KG1 (cell line): ENCODE measurements around the gene SH2D3A.
"Not testable (repeated sequence)": the region's sequence is repeated elsewhere in the genome, so short reads cannot be mapped to it uniquely, and the experiment has no call there.

ENCODE experiments used
- DNase-seq: peaks from one replicate; lab custom pipeline; 2025; lab: John Stamatoyannopoulos, UW

The SH2D3A gene

DNA sequence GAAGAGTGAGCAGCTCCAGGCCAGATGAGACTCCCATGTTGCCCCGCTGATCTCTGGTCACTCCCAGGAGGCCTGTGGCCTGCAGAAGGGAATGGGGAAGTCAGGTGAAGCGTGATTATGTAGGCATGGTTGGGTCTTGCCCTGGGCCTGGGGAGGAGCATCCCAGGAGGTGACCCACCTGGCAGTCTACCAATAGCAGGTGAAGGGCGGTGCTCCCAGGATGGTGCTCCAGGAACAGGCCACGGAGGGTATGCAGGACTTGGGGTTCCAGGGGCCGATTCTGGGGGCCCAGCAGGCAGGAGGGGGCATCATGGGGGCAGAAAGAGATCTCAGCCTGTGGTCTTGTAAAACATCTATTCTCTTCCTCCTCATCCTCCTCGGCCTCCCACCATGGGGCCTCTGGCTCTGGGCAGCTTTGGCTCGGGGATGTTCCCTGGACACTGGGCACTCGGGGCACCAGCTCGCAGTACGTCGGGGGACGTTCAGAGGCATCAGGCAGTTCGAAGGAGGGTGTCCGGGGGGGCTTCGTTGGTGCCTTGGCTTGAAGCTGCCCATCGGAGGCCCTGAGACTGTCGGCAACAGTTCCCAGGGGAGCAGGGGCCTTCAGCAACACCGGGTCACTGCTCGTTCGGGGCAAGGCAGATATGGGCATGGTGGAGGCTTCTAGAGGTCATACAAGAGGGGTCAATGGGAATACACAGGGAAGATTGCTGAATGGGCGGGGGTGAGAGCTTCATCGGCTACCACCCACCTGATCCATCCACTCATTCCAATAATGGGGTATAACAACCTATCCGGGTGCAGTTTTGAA lies 12.4 kb downstream of the SH2D3A start:
- no peak for DNase-seq

DNA sequence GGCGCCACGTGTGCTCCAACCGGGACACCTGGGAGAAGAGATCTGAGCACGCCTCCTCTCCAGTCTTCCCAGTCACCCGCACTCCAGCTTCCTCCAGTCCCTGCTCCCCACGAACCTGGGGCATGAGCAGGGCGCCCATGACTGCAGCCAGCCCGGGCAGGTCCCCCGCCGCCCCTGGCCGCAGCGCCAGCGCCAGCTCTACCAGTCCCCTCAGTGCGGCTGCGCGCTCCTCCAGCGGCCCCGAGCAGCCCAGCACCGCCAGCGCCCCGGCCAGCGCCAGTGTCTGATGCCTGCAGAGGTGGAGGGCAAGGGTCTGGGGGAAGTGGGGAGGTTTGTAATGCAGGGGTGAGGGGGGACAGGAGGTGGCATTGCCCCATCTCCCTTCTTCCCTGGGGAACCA lies 13.1 kb downstream of the SH2D3A start:
- no peak for DNase-seq

DNA sequence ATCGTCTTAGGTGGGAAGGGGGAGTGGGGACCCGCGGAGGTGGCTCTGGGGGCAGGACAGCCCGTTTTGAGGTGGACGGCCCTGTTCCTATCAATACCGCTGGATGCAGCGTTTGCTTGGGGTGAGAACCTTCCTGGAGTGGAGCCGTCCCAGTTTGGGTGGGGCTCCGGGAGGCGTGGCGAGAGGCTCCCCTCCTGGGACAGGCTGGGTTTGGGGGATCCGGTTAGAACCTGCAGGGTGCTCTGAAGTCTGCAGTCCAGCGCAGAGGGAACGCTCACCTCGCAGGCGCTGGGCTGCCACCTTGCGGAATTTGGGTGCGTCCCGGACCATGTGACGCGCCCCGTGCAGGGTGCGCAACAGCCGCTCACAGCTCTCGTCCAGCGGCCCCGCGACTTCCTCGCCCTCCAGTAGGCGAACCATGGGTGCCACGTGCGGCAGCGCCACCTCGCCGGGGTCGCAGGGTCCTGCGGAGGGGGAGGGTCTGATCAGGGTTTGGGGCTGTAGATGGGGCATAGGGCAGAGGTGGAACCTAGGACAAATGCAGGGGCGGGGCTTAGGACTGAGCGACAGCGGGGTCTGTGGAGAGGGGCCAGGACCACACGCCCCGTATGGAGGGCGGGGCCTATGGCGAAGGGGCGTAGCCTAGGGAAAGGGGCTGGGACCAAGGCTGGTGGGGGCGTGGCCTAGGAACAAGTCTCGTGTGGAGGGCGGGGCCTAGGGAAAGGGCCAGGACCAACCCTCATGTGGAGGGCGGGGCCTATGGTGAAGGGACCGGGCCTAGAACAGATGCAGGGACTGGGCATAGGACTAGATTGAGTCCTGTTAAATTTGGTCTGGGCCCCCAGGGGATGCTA lies 13.8 kb downstream of the SH2D3A start:
- DNase-seq: no peak

DNA sequence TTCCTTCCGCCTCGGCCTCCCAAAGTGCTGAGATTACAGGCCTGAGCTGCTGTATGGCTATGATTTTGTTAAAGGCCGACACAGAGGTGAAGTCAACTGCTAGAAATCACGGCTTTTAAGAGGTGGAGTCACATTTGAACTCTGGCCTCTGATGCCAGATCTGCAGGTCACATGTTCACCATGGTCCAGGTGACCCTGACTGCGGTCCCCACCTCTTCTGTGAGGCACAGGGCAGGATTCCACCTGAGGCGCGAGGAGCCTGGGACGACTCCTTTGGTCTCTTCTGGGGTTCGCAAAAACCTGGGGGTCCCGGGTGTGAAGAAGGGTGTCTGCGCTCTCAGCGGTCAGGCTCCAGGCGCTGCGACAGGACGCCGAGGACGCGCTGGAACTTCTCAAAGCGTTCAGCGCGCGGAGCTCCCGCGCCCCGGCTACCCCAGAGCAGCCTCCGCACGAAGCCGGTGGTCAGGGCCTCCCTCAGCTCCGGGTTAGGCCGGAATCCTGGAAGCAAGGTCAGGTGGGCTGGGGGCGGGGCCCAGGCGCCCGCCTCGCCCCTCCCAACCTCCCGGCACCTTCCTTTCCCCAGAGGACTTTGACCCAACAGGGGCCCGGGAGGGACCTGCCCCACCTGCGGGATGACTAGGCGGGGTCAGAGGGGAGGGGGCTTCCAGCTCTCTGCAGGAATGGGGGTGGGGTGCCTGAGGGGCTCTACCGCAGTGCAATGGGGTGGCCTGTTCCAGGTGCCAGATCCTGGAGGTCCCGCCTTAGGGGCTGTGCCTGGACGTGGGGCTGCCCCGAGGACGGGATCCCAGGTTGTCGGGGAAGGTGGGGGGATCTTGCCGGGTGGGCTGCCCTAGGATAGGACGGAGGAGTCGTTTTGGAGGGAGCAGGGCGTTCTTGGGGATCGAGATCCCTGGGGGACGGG lies 14.7 kb downstream of the SH2D3A start:
- no peak for DNase-seq

DNA sequence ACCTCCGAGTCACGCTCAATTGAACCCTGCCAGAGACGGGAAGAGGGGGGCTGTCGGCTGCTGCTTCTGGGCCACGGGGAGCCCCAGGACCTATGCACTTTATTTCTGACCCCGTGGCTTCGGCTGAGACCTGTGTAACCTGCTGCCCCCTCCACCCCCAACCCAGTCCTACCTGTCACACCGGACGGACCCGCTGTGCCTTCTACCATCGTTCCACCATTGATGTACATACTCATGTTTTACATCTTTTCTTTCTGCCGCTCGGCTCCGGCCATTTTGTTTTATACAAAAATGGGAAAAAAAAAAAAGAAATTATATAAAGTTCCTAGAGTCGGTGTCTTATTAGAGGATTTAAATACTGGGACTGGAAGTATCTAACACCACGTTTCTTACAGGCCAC lies 16.0 kb downstream of the SH2D3A start:
- no peak for DNase-seq

DNA sequence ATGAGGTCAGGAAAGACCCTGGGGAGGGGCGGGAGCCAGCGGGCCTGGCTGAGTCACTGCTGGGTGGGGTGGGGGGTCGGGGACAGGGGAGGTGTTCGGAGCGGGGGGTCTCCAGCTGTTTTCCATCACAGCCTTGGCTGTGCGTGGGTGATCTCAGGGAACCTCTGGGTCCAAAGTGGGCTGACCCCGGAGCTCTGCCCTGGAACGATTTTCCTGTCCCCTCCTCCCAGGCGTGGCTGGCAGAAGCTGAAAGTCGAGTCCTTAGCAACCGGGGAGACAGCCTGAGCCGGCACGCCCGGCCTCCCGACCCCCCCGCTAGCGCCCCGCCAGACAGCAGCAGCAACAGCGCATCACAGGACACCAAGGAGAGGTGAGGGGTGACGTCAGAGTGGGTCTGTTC lies 17.2 kb downstream of the SH2D3A start:
- DNase-seq: no peak

DNA sequence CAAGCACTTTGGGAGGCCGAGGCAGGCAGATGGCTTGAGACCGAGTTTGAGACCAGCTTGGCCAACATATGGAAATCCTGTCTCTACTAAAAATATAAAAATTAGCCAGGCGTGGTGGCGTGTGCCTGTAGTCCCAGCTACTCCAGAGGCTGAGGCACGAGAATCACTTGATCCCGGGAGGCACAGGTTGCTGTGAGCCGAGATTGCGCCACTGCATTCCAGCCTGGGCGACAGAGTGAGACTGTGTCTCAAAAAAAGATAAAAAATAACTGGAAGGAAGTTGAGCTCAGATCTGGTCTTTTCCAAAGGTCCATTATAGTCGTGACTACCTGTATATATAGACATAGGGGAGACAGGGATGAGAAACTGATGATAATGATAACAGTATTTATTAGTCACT lies 18.7 kb downstream of the SH2D3A start:
- not testable (repeated sequence) for DNase-seq

DNA sequence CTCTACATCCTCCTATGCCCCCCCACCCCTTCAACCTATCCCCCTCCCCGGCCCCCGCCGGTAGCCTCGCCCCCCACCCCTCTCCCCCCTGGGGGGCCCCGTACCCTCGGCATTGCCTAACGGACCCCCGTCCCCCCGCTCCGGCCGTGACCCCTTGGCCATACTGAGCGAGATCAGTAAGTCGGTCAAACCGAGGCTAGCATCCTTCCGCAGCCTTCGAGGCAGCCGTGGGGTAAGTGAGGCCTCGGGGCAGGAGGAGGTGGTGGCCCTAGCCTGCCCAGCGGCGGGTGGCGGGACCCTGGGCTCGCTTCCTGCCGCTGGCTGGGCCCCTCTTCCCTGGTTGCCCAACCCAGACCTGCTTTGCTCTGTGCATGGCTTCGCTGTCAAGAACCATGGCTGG lies 21.3 kb downstream of the SH2D3A start:
- no peak for DNase-seq

DNA sequence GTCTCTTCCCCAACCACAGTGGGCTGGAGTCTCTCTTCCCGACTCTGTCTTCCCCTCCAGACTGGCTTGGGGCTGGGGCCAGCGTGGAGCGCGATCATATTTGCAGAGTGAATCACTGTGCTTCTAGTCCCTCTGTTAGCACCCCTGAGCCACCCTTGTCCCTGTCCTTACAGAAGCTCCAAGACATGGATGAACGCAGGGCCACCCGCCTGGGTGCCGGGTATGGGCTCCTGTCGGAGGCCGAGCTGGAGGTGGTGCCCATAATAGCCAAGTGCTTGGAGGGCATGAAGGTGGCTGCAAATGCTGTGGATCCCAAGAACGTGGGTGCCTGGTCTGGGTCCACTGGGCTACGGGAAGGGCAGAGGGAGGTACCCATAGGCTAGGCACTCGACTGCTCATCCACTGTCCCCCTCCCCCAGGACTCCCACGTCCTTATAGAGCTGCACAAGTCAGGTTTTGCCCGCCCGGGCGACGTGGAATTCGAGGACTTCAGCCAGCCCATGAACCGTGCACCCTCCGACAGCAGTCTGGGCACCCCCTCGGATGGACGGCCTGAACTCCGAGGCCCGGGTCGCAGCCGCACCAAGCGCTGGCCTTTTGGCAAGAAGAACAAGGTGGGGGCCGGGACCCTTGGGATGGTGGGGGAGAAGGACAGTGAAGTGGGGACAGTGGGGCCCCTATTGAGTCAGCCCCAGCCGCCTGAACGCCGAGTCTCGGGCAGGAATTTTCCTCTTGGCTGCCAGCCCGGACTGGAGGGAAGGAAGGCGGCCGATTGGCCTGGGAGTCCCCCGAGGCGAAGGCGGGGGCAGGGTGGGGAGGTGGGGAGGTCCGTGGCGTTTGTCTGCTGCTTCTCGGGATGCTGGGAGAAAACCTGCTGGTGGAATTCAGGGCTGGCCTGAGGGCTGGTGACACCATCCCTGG lies 22.6 kb downstream of the SH2D3A start:
- DNase-seq: no peak

DNA sequence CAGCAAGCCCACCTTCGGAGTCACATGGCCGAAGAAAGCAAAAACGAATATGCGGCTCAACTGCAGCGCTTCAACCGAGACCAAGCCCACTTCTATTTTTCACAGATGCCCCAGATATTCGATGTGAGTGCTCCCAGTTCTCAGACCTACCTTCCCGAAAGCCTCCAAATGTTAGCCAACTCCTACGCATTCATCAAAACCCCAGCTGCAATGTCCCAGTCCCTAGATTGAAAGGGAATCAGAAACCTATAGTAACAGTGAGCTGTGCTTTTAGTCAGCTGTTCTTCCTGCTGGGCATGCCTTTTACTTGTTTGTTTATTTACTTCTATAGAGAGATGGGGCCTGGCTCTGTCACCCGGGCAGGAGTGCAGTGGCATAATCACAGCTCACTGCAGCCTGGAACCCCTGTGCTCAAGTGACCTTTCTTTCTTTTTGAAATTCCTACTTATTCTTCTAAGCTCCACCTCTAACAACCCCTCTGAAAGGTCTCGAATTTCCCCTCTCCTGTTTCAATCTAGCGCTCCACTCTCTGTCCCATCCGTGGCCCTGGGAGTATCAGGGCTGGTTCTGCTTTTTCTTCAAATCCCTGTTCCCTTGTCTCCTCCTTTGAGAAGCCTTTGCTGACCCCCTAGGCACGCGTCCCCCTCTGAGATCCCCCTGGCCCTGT lies 23.4 kb downstream of the SH2D3A start:
- no peak for DNase-seq

DNA sequence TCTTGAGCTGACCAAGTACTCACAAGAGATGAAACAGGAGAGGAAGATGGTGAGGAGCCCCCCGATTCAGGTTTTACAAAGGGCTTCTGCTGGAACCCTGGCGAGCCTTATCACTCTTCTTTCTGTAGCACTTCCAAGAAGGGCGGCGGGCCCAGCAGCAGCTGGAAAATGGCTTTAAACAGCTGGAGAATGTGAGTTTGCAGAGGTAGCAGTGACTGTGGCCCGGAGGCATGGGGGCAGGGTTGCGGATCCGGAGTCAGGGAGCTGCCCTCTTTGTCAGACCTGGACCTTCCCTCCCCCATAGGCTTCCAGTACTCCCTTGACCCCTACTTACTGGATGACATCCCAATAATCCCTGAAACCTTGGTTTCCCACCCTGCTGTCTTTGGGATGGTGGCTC lies 24.2 kb downstream of the SH2D3A start:
- DNase-seq: no peak

DNA sequence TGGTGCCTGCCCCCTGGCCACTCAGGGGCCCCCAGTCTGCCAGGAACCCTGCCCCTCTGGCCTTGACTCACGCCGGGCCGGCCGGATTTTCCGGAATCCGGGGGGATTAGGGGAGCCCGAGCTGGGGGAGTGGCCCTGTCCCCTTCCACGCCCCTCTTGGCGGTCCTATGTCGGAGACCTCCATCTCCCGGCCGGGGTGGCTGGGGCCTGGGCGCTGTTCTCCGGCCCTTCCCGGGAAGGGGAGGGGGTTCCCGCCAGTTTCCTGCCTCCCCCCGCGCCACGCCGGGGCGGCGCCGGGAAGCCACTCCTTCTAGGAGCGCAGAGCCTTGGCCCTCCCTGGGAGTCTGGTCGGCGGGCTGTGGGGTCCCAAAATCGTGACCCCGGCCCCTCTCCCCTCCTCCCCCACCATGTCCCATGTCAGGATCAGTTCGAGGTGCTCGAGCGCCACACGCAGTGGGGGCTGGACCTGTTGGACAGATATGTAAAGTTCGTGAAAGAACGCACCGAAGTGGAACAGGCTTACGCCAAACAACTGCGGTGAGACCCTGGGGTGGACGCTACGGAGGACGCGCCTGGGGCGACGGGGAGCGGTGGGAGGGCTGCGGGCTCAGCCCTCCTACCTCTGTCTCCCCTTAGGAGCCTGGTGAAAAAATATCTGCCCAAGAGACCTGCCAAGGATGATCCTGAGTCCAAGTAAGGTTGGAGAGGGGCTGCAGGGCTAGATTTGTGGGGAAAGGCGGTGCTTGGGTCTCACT lies 26.5 kb downstream of the SH2D3A start:
- no peak for DNase-seq

DNA sequence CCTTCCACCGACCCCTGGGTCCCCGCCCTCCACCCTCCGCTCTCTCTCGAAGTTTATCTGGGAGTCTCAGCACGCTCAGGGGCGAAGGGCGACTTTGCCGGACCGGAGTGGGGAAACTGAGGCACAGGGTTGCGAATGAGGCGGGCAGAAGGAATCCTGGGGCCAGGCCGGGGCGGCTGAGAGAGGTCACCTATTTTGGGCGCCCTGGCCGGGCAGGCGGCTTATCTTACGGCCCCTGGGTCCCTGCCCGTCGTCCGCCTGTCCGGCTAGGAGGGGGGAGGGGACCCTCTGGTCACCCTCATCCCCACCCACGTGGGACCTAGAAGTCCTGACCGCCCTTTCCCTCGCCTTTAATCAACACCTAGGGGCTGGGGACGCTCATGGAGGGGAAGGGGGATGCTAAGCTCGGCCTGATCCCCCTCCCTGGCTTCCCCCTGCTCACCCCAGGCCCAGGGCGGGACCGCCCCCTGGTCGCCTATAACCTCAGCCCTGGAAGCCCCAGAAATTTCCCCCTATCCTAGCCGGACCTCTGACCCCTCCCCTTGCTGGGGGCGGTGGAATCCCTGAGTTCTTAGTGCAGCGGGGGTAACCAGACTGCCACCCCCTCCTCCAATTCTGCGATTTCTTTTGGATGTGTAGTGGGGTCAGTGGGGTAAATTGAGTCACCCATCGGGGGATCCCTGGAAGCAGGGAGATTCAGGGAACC lies 27.2 kb downstream of the SH2D3A start:
- DNase-seq: no peak

DNA sequence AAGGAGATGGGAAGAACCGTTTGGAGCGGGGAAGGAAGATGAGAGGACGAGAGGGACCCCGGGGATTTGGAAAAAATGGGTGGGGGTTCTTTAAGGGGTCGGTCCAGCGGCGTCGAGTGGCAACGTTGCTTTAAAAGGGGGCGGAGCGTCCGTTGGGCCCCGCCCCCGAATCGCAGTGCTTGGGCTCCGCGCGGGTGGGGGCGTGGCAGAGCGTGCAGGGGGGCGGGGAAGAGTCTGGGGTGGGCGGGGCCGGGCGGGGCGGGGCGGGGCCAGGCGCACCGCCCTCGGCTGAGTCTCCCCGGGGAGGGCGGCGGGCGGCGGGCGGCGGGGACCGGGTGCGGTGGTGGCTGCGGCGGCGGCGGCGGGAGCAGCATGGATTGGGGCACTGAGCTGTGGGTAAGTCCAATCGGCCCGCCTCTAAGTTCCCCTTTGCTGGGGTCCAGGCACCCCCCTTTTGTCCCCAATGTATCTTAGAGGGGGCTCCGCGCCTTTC lies 27.8 kb downstream of the SH2D3A start, which contains the start of gene TRIP10:
TSS of gene TRIP10 (plus strand) at position 291 of the 493 bp plus-strand sequence. CDS start at position 373, 82 bp downstream.
- DNase-seq: peak; percentile 59

DNA sequence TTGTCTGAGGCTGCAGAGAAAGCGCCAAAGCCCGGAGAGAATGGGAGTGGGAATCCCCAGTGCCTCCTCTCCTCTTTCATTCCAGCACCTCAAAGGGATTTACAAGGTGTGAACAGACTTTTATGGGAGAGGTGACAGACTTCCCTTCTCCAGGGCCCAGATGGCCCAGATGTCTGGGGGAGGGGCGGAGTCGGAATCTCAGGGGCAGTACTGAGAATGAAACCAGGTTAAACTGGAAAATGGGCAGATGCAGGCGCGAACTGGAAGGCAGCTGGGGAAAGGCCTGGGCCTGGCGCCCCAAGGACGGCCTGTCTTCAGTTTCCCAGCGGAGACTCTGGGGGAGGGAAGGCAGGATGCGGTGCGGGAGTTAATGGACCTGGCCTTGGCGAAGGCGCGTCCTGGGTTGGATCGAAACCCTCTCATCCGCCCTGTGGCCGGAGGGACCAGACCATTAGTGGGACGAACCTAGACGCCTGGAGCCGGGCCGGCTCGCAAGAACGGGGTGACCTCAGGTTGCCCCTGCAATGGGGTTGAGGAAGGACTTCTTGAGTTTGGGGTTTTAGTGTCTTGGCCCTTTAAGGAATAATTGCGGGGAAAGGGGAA lies 28.3 kb downstream of the SH2D3A start:
- DNase-seq: no peak

DNA sequence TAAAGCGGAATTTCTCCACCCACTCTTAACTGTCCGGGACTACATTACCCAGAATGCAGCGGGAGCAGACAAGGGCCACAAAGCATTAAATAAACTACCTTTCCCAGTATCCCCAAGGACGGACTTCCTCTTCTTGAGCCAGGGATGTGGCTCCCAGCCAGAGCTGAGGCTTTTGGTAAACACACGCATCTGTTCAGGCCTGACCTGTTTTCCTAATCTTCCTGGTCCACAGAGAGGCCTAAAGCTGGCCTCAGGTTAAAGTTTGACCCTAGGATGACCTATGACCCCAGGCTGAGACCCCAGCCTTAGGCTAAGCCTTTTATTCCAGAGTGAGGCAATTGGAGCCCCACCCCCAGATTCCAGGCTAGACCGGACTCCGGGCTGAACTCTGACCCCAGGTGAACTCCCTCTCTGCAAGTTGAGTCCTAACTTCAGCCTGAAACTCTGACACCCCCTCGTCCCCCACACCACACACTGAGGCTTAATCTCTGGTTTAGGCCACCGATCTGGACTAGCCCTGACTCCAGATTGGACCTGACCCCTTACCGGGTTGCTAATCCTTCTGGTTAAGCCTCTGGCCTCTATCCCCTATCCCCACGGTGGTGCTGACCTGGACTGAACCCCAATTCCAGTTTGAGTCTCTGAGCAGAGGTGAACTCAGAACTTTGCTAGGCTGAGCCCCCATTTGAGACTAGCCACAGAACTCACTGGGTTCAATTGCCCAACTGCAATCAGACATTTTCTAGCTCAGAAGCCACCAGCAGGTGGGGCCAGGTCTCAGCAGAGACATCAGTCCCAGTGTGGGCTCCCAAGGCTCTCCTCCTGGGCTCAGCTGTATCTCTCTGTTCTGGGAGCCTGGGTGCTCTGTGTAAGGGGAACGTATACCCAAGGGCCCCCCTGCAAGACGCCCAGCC lies 29.1 kb downstream of the SH2D3A start:
- peak; percentile 75 for DNase-seq

DNA sequence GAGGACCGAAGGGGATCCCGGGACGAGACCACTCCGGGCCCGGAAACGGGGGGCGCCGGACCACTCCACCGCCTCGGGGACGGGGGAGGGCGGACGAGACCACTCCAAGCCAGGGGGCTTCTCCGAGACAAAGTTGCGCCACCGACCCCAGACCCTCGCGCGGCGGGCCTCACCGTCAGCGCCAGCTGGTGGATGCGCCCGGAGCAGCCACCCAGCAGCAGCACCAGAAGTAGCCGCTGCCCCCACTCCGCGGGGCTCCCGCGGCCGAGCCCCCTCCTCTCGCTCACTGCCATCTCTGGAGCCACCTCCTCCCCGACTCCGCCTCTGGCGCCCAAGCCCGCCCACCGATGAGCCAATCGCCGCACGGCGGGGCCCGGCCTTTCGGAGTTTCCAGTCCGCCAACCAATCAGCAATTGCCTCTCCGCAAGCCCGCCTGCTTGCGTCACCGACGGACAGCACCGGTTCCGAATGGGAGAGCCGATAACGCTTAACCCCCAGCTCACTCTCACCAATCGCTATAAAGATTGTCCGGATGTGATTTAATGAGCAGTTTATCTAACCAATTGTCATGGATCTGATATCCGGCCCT lies 29.9 kb downstream of the SH2D3A start, which contains the start of gene GPR108:
TSS of gene GPR108 (minus strand) at position 297 of the 589 bp plus-strand sequence. CDS start at position 293, 4 bp downstream.
- peak; percentile 98 for DNase-seq
